IMR-90 (cell line): ENCODE measurements around the gene FATE1. TPM values are rescaled to one million over a fixed set of nuclear protein-coding genes. Genes with fewer than 3 reads are reported as not detected.

Experiments
- ATAC-seq: fragments of 200-7000 bp; cut with Tn5 transposase; 2 replicates; pipeline ENCODE4 v1.9.1; 2020; ENCODE audit warnings: low read depth, mild to moderate bottlenecking, moderate library complexity
- BruUV-seq: library from RNA; stranded (reverse); fragments of 400-500 nt; replicated peaks from 2 replicates; lab custom pipeline; 2021; lab: Mats Ljungman, UMichigan
- CTCF ChIA-PET: fragments of 300-600 bp; formaldehyde crosslinking; extraction: SDS; loops from one replicate; lab custom pipeline; 2021; ENCODE audit warnings: antibody characterized with exemption; lab: Yijun Ruan, JAX
- POLR2A ChIA-PET: fragments of 300-600 bp; sonication (Branson Sonifier 250); formaldehyde crosslinking; loops from one replicate; lab custom pipeline; 2022; ENCODE audit warnings: antibody characterized with exemption; ENCODE audit not compliant: unreplicated experiment; lab: Charles Lee
- DNase-seq: peaks from one replicate; pipeline ENCODE4 v3.0.0; 2013
- H2AFZ ChIP-seq: replicated peaks from 2 replicates; pipeline ENCODE3; 2013; ENCODE audit warnings: low read length, mild to moderate bottlenecking; ENCODE audit not compliant: poor library complexity
- H2AK5ac ChIP-seq: 2 replicates; pipeline ENCODE4 v1.6.1; 2013; ENCODE audit warnings: low read depth, low read length, inconsistent platforms
- H2AK9ac ChIP-seq: replicated peaks from 2 replicates; pipeline ENCODE3; 2013; ENCODE audit warnings: mild to moderate bottlenecking, low read depth, low read length, moderate library complexity; ENCODE audit not compliant: poor library complexity
- H2BK120ac ChIP-seq: 2 replicates; pipeline ENCODE4 v1.6.1; 2013; ENCODE audit warnings: low read depth, low read length, inconsistent platforms
- H2BK15ac ChIP-seq: 3 replicates; pipeline ENCODE4 v1.6.1; 2013; ENCODE audit warnings: low read depth, low read length, inconsistent platforms
- H2BK20ac ChIP-seq: 2 replicates; pipeline ENCODE4 v1.6.1; 2013; ENCODE audit warnings: low read depth, mild to moderate bottlenecking, inconsistent platforms, low read length, moderate library complexity
- H2BK5ac ChIP-seq: 2 replicates; pipeline ENCODE4 v1.6.1; 2013; ENCODE audit warnings: mild to moderate bottlenecking, low read depth, low read length, inconsistent platforms; ENCODE audit not compliant: poor library complexity, severe bottlenecking
- H3K14ac ChIP-seq: replicated peaks from 2 replicates; pipeline ENCODE4 v1.6.1; 2013; ENCODE audit warnings: low read depth, low read length, inconsistent platforms
- H3K18ac ChIP-seq: 2 replicates; pipeline ENCODE4 v1.6.1; 2013; ENCODE audit warnings: low read depth, low read length, control low read depth
- H3K23ac ChIP-seq: 2 replicates; pipeline ENCODE4 v1.6.1; 2013; ENCODE audit warnings: low read depth, low read length, inconsistent platforms
- H3K27ac ChIP-seq: 2 replicates; pipeline ENCODE4 v1.5.1; 2013; ENCODE audit warnings: mild to moderate bottlenecking, control low read depth, low read length; ENCODE audit not compliant: insufficient read depth
- H3K27me3 ChIP-seq: 2 replicates; pipeline ENCODE4 v1.6.1; 2013; ENCODE audit warnings: low read length; ENCODE audit not compliant: control insufficient read depth, insufficient read depth
- H3K36me3 ChIP-seq: 2 replicates; pipeline ENCODE4 v1.6.1; 2013; ENCODE audit warnings: low read length, mixed read lengths; ENCODE audit not compliant: control insufficient read depth, insufficient read depth
- H3K4ac ChIP-seq: 2 replicates; pipeline ENCODE4 v1.6.1; 2013; ENCODE audit warnings: low read depth, low read length, inconsistent platforms
- H3K4me1 ChIP-seq: 2 replicates; pipeline ENCODE4 v1.6.1; 2013; ENCODE audit warnings: low read length, mixed read lengths; ENCODE audit not compliant: control insufficient read depth, insufficient read depth
- H3K4me2 ChIP-seq: 2 replicates; pipeline ENCODE4 v1.6.1; 2013; ENCODE audit warnings: low read depth, mild to moderate bottlenecking, control low read depth, low read length, moderate library complexity
- H3K4me3 ChIP-seq: 2 replicates; pipeline ENCODE4 v1.5.1; 2013; ENCODE audit warnings: low read depth, mild to moderate bottlenecking, control low read depth, low read length, moderate library complexity; ENCODE audit not compliant: insufficient read depth
- H3K56ac ChIP-seq: 2 replicates; pipeline ENCODE4 v1.6.1; 2013; ENCODE audit warnings: low read length, inconsistent platforms; ENCODE audit not compliant: insufficient read depth; ENCODE audit errors: extremely low read depth
- H3K79me1 ChIP-seq, 2 experiments: 2 replicates each; pipeline ENCODE4 v1.6.1; 2013; ENCODE audit warnings: low read length in 2 of 2, inconsistent platforms in 1 of 2, low read depth in 1 of 2
- H3K9ac ChIP-seq: 2 replicates; pipeline ENCODE4 v1.6.1; 2013; ENCODE audit warnings: low read depth, low read length, control low read depth
- H3K9me1 ChIP-seq: 2 replicates; pipeline ENCODE4 v1.6.1; 2013; ENCODE audit warnings: low read length, inconsistent platforms; ENCODE audit not compliant: insufficient read depth
- H3K9me3 ChIP-seq: 2 replicates; pipeline ENCODE4 v1.6.1; 2013; ENCODE audit warnings: low read length; ENCODE audit not compliant: control insufficient read depth, insufficient read depth
- H4K20me1 ChIP-seq: 2 replicates; pipeline ENCODE4 v1.6.1; 2013; ENCODE audit warnings: low read length, inconsistent platforms; ENCODE audit not compliant: insufficient read depth
- H4K5ac ChIP-seq: 2 replicates; pipeline ENCODE4 v1.6.1; 2013; ENCODE audit warnings: mild to moderate bottlenecking, low read depth, low read length, control low read depth
- H4K8ac ChIP-seq, 2 experiments: 2 replicates each; pipeline ENCODE4 v1.6.1; 2013; ENCODE audit warnings: low read depth in 2 of 2, low read length in 2 of 2, control low read depth in 1 of 2, inconsistent platforms in 1 of 2
- H4K91ac ChIP-seq: 2 replicates; pipeline ENCODE4 v1.6.1; 2013; ENCODE audit warnings: low read depth, low read length, inconsistent platforms; ENCODE audit not compliant: insufficient read depth
- BHLHE40 ChIP-seq: fragments of 150-350 bp; IDR thresholded peaks from 2 replicates; pipeline ENCODE4 v1.6.1; 2016; ENCODE audit warnings: mild to moderate bottlenecking, low read depth, low read length
- CEBPB ChIP-seq: IDR thresholded peaks from 2 replicates; pipeline ENCODE4 v1.6.1; 2012; ENCODE audit warnings: low read depth, low read length, improper control_type of control experiment
- ELK1 ChIP-seq: fragments of 150-350 bp; IDR thresholded peaks from 2 replicates; pipeline ENCODE4 v1.6.1; 2016; ENCODE audit warnings: low read depth, mild to moderate bottlenecking, low read length, moderate library complexity, borderline replicate concordance
- FOS ChIP-seq: fragments of 150-350 bp; IDR thresholded peaks from 2 replicates; pipeline ENCODE4 v1.6.1; 2016; ENCODE audit warnings: low read depth, low read length
- MAFK ChIP-seq: IDR thresholded peaks from 2 replicates; pipeline ENCODE4 v1.6.1; 2012; ENCODE audit warnings: low read depth, low read length, improper control_type of control experiment
- MAZ ChIP-seq: IDR thresholded peaks from 2 replicates; pipeline ENCODE4 v1.6.1; 2012; ENCODE audit warnings: low read depth, mild to moderate bottlenecking, low read length, improper control_type of control experiment, moderate library complexity, borderline replicate concordance
- MXI1 ChIP-seq: IDR thresholded peaks from 2 replicates; pipeline ENCODE4 v1.6.1; 2012; ENCODE audit warnings: low read depth, mild to moderate bottlenecking, low read length, moderate library complexity, borderline replicate concordance
- POLR2A ChIP-seq: IDR thresholded peaks from 2 replicates; pipeline ENCODE4 v1.6.1; 2012; ENCODE audit warnings: mild to moderate bottlenecking, low read depth, low read length
- RAD21 ChIP-seq: IDR thresholded peaks from 2 replicates; pipeline ENCODE4 v1.6.1; 2012; ENCODE audit warnings: low read length, improper control_type of control experiment
- RFX5 ChIP-seq: IDR thresholded peaks from 2 replicates; pipeline ENCODE4 v1.8.0; 2012; ENCODE audit warnings: low read depth, mild to moderate bottlenecking, low read length, moderate library complexity
- SMC3 ChIP-seq: fragments of 150-350 bp; IDR thresholded peaks from 2 replicates; pipeline ENCODE4 v1.6.1; 2016; ENCODE audit warnings: low read depth, mild to moderate bottlenecking, antibody characterized with exemption, low read length, moderate library complexity
- USF2 ChIP-seq: fragments of 150-350 bp; IDR thresholded peaks from 2 replicates; pipeline ENCODE4 v1.6.1; 2017; ENCODE audit warnings: mild to moderate bottlenecking, antibody characterized with exemption, low read length, low read depth
- WGBS, 2 experiments: methylation state at CpG; one replicate each; pipeline versions ENCODE4 v1.1.5 to v1.1.7; 2013; ENCODE audit warnings: missing lambda C conversion rate in 2 of 2; ENCODE audit not compliant: insufficient read length in 1 of 2; ENCODE audit errors: extremely low coverage in 2 of 2; 5-methylcytosine and 5-hydroxymethylcytosine counted together
- dilution Hi-C: fragments of 300-500 bp; cut with HindIII; formaldehyde crosslinking; loops from one replicate; pipeline ENCODE4 v1.14.3; 2018; ENCODE audit warnings: low sequenced_read_pairs; ENCODE audit not compliant: unreplicated experiment
- in situ Hi-C: fragments of 300-500 bp; cut with MboI; formaldehyde crosslinking; loops from 3 replicates; pipeline ENCODE4 v1.14.3; 2019; ENCODE audit warnings: low sequenced_read_pairs, inconsistent platforms, mixed read lengths
- intact Hi-C: fragments of 100-400 bp; cut with micrococcal nuclease; formaldehyde crosslinking; loops from 2 replicates; pipeline ENCODE4 v1.10.0; 2022
- polyA plus RNA-seq, 3 experiments: library from polyadenylated mRNA; depleted of rRNA; stranded (reverse); fragments of >200 nt; gene quantifications; 2 replicates each; pipeline ENCODE4 v1.2.3, GENCODE V29; 2012; ENCODE audit warnings: low replicate concordance in 1 of 3
- total RNA-seq: library from RNA; depleted of rRNA; stranded (reverse); fragments of >200 nt; gene quantifications from 2 replicates; pipeline ENCODE4 v1.2.3, GENCODE V29; 2012
- TF ChIP-seq, protein P1 (sequence below): conservative IDR thresholded peaks from 2 replicates; pipeline ENCODE4 v1.5.1; 2012; ENCODE audit warnings: mild to moderate bottlenecking, low read depth, low read length, improper control_type of control experiment

FATE1 gene
- total and polyA plus RNA-seq, 2 of the 4 experiments (the other 2 are of a cell fraction): not detected

DNA sequence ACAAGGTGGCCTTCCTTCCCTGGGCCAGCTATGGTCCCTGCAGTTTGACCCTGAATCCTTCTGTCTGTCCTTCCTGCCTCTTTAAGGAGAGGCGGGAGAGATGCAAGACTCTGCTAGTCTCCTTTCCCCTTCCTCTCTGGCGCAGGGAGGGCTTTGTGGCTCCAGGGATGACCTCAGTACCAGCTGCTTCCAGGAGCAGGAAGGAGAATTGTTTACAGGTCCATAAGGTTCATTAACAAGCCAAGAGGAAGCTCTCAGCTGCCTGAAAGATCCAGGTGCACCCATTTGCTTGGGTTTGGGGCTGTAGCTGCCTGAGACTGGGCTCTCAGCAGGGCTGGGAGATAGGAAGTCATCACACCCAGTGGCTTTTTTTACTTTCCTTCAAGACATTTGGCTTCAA is 4.0 kb upstream of the FATE1 start:
- BruUV-seq: no TSS peak
- no peak overlapping the region for H3K23ac ChIP-seq
- DNase-seq: no peak

More for the DNA sequence above, 4.0 kb upstream of the FATE1 start:
- Histone ChIP-seq H3K4me1 (no peaks in the 10 kb centered on the region), H3K18ac (no peak overlapping the region), H4K5ac (no peak overlapping the region), H3K27ac (no peak overlapping the region), H2BK20ac (no peak overlapping the region), H3K9me1 (no peaks in the 10 kb centered on the region), H3K36me3 (no peaks in the 10 kb centered on the region), H2AK5ac (no peak overlapping the region), H3K9me3 (no peaks in the 10 kb centered on the region; the same call in 1 of the 2 replicates), H3K4me2 (no peak overlapping the region), H3K56ac (no peak overlapping the region), H4K8ac (no peak overlapping the region), H4K91ac (no peak overlapping the region), H2BK120ac (no peak overlapping the region), H3K14ac (no peak overlapping the region), H3K27me3 (no peaks in the 10 kb centered on the region; the same call in 1 of the 2 replicates), H4K20me1 (no peaks in the 10 kb centered on the region), H2BK15ac (no peak overlapping the region), H3K4ac (no peak overlapping the region), H3K4me3 (no peak overlapping the region), H2AFZ (no peak overlapping the region), H2AK9ac (peak overlapping the region; percentile 55), H3K79me1 (no peaks in the 10 kb centered on the region), H3K9ac (no peak overlapping the region), H2BK5ac (no peak overlapping the region)
- dilution Hi-C loops (no loop called here), in situ Hi-C loops (no loop called here), intact Hi-C loops (no loop called here)
- no CpG with 5 or more reads among the region's 2 CpGs for WGBS, 2 experiments
- TF ChIP-seq POLR2A (no peak), MAZ (no peak), RFX5 (no peak), MAFK (no peak), CEBPB (no peak), FOS (no peak), MXI1 (no peak), BHLHE40 (no peak), USF2 (no peak), ELK1 (no peak), RAD21 (no peak), SMC3 (no peak)
- TF ChIP-seq, protein P1, sequence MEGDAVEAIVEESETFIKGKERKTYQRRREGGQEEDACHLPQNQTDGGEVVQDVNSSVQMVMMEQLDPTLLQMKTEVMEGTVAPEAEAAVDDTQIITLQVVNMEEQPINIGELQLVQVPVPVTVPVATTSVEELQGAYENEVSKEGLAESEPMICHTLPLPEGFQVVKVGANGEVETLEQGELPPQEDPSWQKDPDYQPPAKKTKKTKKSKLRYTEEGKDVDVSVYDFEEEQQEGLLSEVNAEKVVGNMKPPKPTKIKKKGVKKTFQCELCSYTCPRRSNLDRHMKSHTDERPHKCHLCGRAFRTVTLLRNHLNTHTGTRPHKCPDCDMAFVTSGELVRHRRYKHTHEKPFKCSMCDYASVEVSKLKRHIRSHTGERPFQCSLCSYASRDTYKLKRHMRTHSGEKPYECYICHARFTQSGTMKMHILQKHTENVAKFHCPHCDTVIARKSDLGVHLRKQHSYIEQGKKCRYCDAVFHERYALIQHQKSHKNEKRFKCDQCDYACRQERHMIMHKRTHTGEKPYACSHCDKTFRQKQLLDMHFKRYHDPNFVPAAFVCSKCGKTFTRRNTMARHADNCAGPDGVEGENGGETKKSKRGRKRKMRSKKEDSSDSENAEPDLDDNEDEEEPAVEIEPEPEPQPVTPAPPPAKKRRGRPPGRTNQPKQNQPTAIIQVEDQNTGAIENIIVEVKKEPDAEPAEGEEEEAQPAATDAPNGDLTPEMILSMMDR: no peak
- ATAC-seq: no peak
- POLR2A ChIA-PET: no interaction called here
- CTCF ChIA-PET: no interaction called here
